ENCODE measurements around the gene EXOSC2. TPM values are rescaled to one million over a fixed set of nuclear protein-coding genes. Genes with fewer than 3 reads are reported as not detected.
A peak's percentile ranks its signal among the peaks of the same experiment; 100 is the strongest.

EXOSC2 gene
- total and polyA plus RNA-seq, 8 donors, result 6.4 to 36.9 (median 14.3) TPM

GRCh38 chr9:130699047-130699446 is 5.5 kb downstream of the EXOSC2 start:
- H3K4me3 ChIP-seq, result no peak overlapping the region
- no peak for DNase-seq
- H3K36me3 ChIP-seq, result peaks cover 55 to 88% (median 85%) of the 10 kb centered on the region in 4 donors
- H3K27me3 ChIP-seq, result no peaks in the 10 kb centered on the region
- H3K27ac ChIP-seq, result no peak overlapping the region
- peaks cover 11 to 44% (median 28%) of the 10 kb centered on the region in 4 donors for H3K4me1 ChIP-seq
- no peaks in the 10 kb centered on the region for H3K9me3 ChIP-seq
- intact Hi-C loops (cut with DNase I; ENCODE audit: low total_unique reads), result no loop called here
- TF ChIP-seq POLR2A (IDR thresholded peaks at IDR 0.05) (no peak), EP300 (IDR thresholded peaks at IDR 0.05) (no peak), POLR2AphosphoS5 (IDR thresholded peaks at IDR 0.05) (no peak), CTCF (IDR thresholded peaks at IDR 0.05) (no peak)
- 74 to 94% (median 85%) methylated on average over 2 of the region's 2 CpGs for WGBS, 5 donors

- peaks cover 59 to 100% (median 96%) of the 10 kb centered on the region in 4 donors for H3K36me3 ChIP-seq
- peak; percentile 82 to 90 for DNase-seq
- no peaks in the 10 kb centered on the region for H3K9me3 ChIP-seq
- H3K27me3 ChIP-seq, result no peaks in the 10 kb centered on the region
- no peak for TF ChIP-seq POLR2A (IDR thresholded peaks at IDR 0.05)
- TF ChIP-seq CTCF (IDR thresholded peaks at IDR 0.05), result peak in 5 of 7 experiments; percentile 74 to 90 (median 84)
- TF ChIP-seq POLR2AphosphoS5 (IDR thresholded peaks at IDR 0.05), result peak in 1 of 3 donors; percentile 42
- TF ChIP-seq EP300 (IDR thresholded peaks at IDR 0.05), result no peak
- intact Hi-C loops (cut with DNase I; ENCODE audit: low total_unique reads), result loop anchor here (10.0 kb wide), 1 partner anchor 343 kb away; no protein-coding TSS in a partner anchor
- WGBS, 5 donors, result 45 to 59% (median 57%) methylated on average over 13 of the region's 13 CpGs
- H3K4me3 ChIP-seq, result no peak overlapping the region
- peaks cover 0 to 24% (median 11%) of the 10 kb centered on the region in 4 donors for H3K4me1 ChIP-seq
- peak overlapping the region in 1 of 5 donors; percentile 1 for H3K27ac ChIP-seq
Observed at GRCh38 chr9:130701059-130702022, 7.8 kb downstream of the EXOSC2 start.

- no peaks in the 10 kb centered on the region for H3K9me3 ChIP-seq
- no peak for DNase-seq
- no peak overlapping the region for H3K4me3 ChIP-seq
- peaks cover 41 to 82% (median 75%) of the 10 kb centered on the region in 4 donors for H3K36me3 ChIP-seq
- H3K4me1 ChIP-seq, result peaks cover 0 to 16% (median 8%) of the 10 kb centered on the region in 4 donors
- H3K27me3 ChIP-seq, result no peaks in the 10 kb centered on the region
- no peak overlapping the region for H3K27ac ChIP-seq
- intact Hi-C loops (cut with DNase I; ENCODE audit: low total_unique reads), result loop anchor here (10.0 kb wide), 1 partner anchor 341 kb away; no protein-coding TSS in a partner anchor
- 73 to 83% (median 81%) methylated on average over 7 of the region's 7 CpGs for WGBS, 5 donors
- TF ChIP-seq CTCF (IDR thresholded peaks at IDR 0.05), result no peak
- TF ChIP-seq POLR2A (IDR thresholded peaks at IDR 0.05), result no peak
- TF ChIP-seq EP300 (IDR thresholded peaks at IDR 0.05), result no peak
- no peak for TF ChIP-seq POLR2AphosphoS5 (IDR thresholded peaks at IDR 0.05)
Observed at GRCh38 chr9:130703501-130703900, 9.9 kb downstream of the EXOSC2 start.

GRCh38 chr9:130707225-130707976 is 13.8 kb downstream of the EXOSC2 start:
- H3K9me3 ChIP-seq, result no peaks in the 10 kb centered on the region
- intact Hi-C loops (cut with DNase I; ENCODE audit: low total_unique reads), result loop anchor here (5.0 to 10.0 kb wide), 2 partner anchors 230 to 337 kb away; partner anchors contain the start of gene FIBCD1
- no peak for TF ChIP-seq EP300 (IDR thresholded peaks at IDR 0.05)
- TF ChIP-seq CTCF (IDR thresholded peaks at IDR 0.05), result peak in 5 of 7 experiments; percentile 41 to 84 (median 70)
- no peak for TF ChIP-seq POLR2A (IDR thresholded peaks at IDR 0.05)
- no peak for TF ChIP-seq POLR2AphosphoS5 (IDR thresholded peaks at IDR 0.05)
- H3K4me1 ChIP-seq, result peaks cover 0 to 11% (median 5%) of the 10 kb centered on the region in 4 donors
- H3K4me3 ChIP-seq, result no peak overlapping the region
- H3K27me3 ChIP-seq, result no peaks in the 10 kb centered on the region
- H3K36me3 ChIP-seq, result peaks cover 26 to 43% (median 38%) of the 10 kb centered on the region in 4 donors
- H3K27ac ChIP-seq, result no peak overlapping the region
- WGBS, 5 donors, result 38 to 54% (median 42%) methylated on average over 9 of the region's 9 CpGs
- DNase-seq, result peak; percentile 80 to 89
